DND-41 (cell line): ENCODE measurements around the gene BRAF.

Experiments used
- ATAC-seq: fragments of 200-7000 bp; cut with Tn5 transposase; 3 replicates; pipeline ENCODE4 v1.9.1; 2021; ENCODE audit warnings: low read depth; ENCODE audit not compliant: insufficient read depth
- DNase-seq: peaks from one replicate; pipeline ENCODE4 v3.0.0-alpha.2; 2020
- H2AFZ ChIP-seq: 2 replicates; pipeline ENCODE4 v1.6.0; 2012; ENCODE audit warnings: low read depth, low read length
- H3K27ac ChIP-seq: 2 replicates; pipeline ENCODE4 v1.5.1; 2012; ENCODE audit warnings: low read length, inconsistent platforms
- H3K27me3 ChIP-seq: fragments of 200-600 bp; sonication (generic); 2 replicates; pipeline ENCODE4 v1.6.0; 2012; ENCODE audit warnings: low read length, mild to moderate bottlenecking, inconsistent platforms; ENCODE audit not compliant: insufficient read depth, poor library complexity
- H3K36me3 ChIP-seq: 2 replicates; pipeline ENCODE4 v1.5.1; 2012; ENCODE audit warnings: low read length, inconsistent platforms; ENCODE audit not compliant: insufficient read depth
- H3K4me1 ChIP-seq: 2 replicates; pipeline ENCODE4 v1.5.1; 2012; ENCODE audit warnings: mild to moderate bottlenecking, low read length; ENCODE audit not compliant: insufficient read depth
- H3K4me2 ChIP-seq: 2 replicates; pipeline ENCODE4 v1.6.0; 2012; ENCODE audit warnings: mild to moderate bottlenecking, moderate library complexity, low read length, inconsistent platforms; ENCODE audit not compliant: insufficient read depth
- H3K4me3 ChIP-seq, 2 experiments: fragments of 200-600 bp in 1 of 2; shearing (Covaris generic) in 1 of 2; 2 replicates each; pipeline ENCODE4 v1.5.1; 2012 to 2016; ENCODE audit warnings: inconsistent platforms in 2 of 2, low read length in 2 of 2, mild to moderate bottlenecking in 2 of 2, low read depth in 1 of 2, moderate library complexity in 1 of 2
- H3K79me2 ChIP-seq: 2 replicates; pipeline ENCODE4 v1.6.0; 2012; ENCODE audit warnings: low read length, inconsistent platforms; ENCODE audit not compliant: insufficient read depth
- H3K9ac ChIP-seq: 2 replicates; pipeline ENCODE4 v1.6.0; 2012; ENCODE audit warnings: low read depth, mild to moderate bottlenecking, inconsistent platforms, low read length, moderate library complexity
- H3K9me3 ChIP-seq: 2 replicates; pipeline ENCODE4 v1.5.1; 2012; ENCODE audit warnings: low read length, moderate library complexity, mild to moderate bottlenecking, inconsistent platforms; ENCODE audit not compliant: insufficient read depth, severe bottlenecking
- H4K20me1 ChIP-seq: 2 replicates; pipeline ENCODE4 v1.6.0; 2012; ENCODE audit warnings: low read length; ENCODE audit not compliant: insufficient read depth
- EZH2 ChIP-seq: IDR thresholded peaks from 3 replicates; pipeline ENCODE4 v1.6.1; 2012; ENCODE audit warnings: borderline replicate concordance, low read depth, mild to moderate bottlenecking, moderate library complexity, low read length, inconsistent platforms; ENCODE audit not compliant: severe bottlenecking
- TF ChIP-seq, protein P1 (sequence below): IDR thresholded peaks from 2 replicates; pipeline ENCODE4 v1.5.1; 2012; ENCODE audit warnings: borderline replicate concordance, low read length, moderate library complexity, mild to moderate bottlenecking; ENCODE audit not compliant: poor library complexity, severe bottlenecking; ENCODE audit errors: extremely low read depth

The BRAF gene

DNA sequence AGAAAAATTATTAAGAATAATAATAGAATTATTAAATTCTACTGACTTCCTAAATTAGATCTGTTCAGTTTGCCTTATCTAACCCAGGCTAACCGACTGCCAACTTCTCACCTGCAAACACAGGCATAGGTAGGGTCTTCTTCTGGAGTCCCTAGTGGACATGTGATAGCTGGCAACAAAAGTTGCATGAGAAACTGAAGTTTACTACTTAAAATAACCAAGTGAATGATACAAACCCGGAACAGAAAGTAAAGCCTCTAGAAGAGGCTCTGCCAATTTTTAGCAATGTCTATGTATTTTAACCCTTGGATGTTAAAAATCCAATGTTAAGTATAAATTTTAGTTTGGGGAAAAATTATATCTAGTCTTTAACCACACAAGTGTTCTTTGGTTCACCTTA lies 190.6 kb downstream of the BRAF start:
- Histone ChIP-seq H3K9me3 (no peaks in the 10 kb centered on the region), H3K4me2 (no peak overlapping the region), H3K9ac (no peak overlapping the region), H2AFZ (no peak overlapping the region), H4K20me1 (no peaks in the 10 kb centered on the region), H3K27ac (no peak overlapping the region), H3K27me3 (no peaks in the 10 kb centered on the region), H3K4me3 (no peak overlapping the region), H3K4me1 (no peaks in the 10 kb centered on the region), H3K79me2 (no peaks in the 10 kb centered on the region), H3K36me3 (peaks cover 29% of the 10 kb centered on the region)
- TF ChIP-seq, protein P1, sequence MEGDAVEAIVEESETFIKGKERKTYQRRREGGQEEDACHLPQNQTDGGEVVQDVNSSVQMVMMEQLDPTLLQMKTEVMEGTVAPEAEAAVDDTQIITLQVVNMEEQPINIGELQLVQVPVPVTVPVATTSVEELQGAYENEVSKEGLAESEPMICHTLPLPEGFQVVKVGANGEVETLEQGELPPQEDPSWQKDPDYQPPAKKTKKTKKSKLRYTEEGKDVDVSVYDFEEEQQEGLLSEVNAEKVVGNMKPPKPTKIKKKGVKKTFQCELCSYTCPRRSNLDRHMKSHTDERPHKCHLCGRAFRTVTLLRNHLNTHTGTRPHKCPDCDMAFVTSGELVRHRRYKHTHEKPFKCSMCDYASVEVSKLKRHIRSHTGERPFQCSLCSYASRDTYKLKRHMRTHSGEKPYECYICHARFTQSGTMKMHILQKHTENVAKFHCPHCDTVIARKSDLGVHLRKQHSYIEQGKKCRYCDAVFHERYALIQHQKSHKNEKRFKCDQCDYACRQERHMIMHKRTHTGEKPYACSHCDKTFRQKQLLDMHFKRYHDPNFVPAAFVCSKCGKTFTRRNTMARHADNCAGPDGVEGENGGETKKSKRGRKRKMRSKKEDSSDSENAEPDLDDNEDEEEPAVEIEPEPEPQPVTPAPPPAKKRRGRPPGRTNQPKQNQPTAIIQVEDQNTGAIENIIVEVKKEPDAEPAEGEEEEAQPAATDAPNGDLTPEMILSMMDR: no peak
- no peak for TF ChIP-seq EZH2
- DNase-seq (no peak), ATAC-seq (no peak)

DNA sequence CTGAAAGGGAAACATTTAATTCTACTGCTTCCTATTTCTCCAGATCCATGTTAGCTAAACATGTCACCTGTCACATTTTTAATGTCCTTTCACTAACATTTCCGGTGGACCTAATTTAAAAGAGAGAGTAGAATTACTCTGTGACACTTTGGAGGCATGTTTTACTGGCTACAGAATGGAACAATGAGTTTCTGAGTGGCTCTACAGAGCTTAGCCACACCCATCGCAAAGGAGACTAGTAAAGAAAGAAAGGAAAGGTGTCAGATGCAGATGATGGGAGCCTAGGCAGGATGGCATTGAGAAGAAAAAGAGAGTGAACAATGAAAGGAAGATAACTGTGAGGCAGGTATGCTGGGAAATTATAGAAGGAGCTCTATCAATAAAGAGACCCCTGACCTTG lies 192.3 kb downstream of the BRAF start:
- Histone ChIP-seq H4K20me1 (no peaks in the 10 kb centered on the region), H3K79me2 (no peaks in the 10 kb centered on the region), H3K27me3 (no peaks in the 10 kb centered on the region), H3K4me3 (no peak overlapping the region), H2AFZ (no peak overlapping the region), H3K4me1 (no peaks in the 10 kb centered on the region), H3K36me3 (peaks cover 19% of the 10 kb centered on the region), H3K9ac (no peak overlapping the region), H3K27ac (no peak overlapping the region), H3K9me3 (no peaks in the 10 kb centered on the region), H3K4me2 (no peak overlapping the region)
- DNase-seq: no peak
- TF ChIP-seq EZH2: no peak
- TF ChIP-seq, protein P1: no peak
- no peak for ATAC-seq

DNA sequence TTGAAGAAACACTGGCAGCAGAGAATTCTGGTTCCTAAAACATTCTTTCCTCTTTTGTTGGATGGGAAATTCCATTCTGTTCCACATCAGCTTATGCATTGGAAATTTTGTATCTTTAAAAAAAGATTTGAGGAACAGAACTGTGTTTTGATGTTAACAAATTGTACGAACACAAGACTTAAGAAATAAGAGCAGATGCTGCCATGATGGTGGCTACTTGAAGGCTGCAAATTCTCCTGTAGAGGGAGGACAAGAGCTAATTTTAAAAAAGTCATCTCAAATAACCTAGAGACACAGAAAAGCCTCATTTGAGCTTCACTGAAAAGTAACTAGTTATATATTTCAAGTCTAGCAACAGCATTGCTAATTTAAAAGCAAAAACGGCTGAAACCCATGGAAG lies 198.4 kb downstream of the BRAF start:
- DNase-seq: no peak
- Histone ChIP-seq H3K4me3 (no peak overlapping the region), H3K4me1 (no peaks in the 10 kb centered on the region), H2AFZ (no peak overlapping the region), H3K27ac (no peak overlapping the region), H4K20me1 (no peaks in the 10 kb centered on the region), H3K9me3 (no peaks in the 10 kb centered on the region), H3K9ac (no peak overlapping the region), H3K79me2 (no peaks in the 10 kb centered on the region), H3K27me3 (no peaks in the 10 kb centered on the region), H3K36me3 (peaks cover 21% of the 10 kb centered on the region), H3K4me2 (no peak overlapping the region)
- 0 out of 3 replicates have a peak, but pooled peaks have one; percentile 35 for ATAC-seq
- TF ChIP-seq, protein P1: peak; percentile 52
- no peak for TF ChIP-seq EZH2

DNA sequence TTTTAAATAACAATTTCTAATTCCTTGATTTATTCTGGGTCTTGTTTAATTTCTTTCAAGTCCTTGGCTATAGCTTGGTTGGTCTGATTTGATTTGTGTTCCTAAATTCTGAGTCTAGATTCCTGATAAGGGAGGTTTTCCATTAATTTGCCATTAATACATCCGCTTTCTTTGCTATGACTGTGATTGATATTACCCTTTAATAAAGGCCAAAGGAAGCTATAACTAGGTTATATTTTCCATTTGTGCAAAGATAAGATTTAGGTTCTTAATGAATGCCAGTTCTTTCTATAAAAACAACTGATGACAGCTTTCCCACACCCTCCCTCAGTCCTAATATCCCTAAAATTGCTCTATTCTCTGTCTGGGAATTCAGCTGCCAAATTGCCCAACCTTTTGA lies 200.0 kb downstream of the BRAF start:
- H3K4me1 ChIP-seq: no peaks in the 10 kb centered on the region
- H3K27ac ChIP-seq: no peak overlapping the region
- no peak overlapping the region for H3K4me2 ChIP-seq
- no peak overlapping the region for H3K4me3 ChIP-seq
- DNase-seq: no peak
- H3K79me2 ChIP-seq: no peaks in the 10 kb centered on the region
- no peaks in the 10 kb centered on the region for H3K27me3 ChIP-seq
- H3K9ac ChIP-seq: no peak overlapping the region
- no peak for TF ChIP-seq EZH2
- TF ChIP-seq, protein P1: no peak
- no peak overlapping the region for H2AFZ ChIP-seq
- no peaks in the 10 kb centered on the region for H4K20me1 ChIP-seq
- peaks cover 18% of the 10 kb centered on the region for H3K36me3 ChIP-seq
- H3K9me3 ChIP-seq: no peaks in the 10 kb centered on the region
- ATAC-seq: no peak
